Measurements from ENCODE around the gene C10orf67.

C10orf67 gene

GRCh38 chr10:23195846-23196600 lies 148.6 kb downstream of the C10orf67 start:
- DNase-seq (ENCODE audit: low spot score), result no peak

- no peak for DNase-seq (ENCODE audit: low spot score)
Measured at GRCh38 chr10:23194966-23195845, 149.4 kb downstream of the C10orf67 start.

GRCh38 chr10:23194471-23194965 lies 150.1 kb downstream of the C10orf67 start:
- DNase-seq (ENCODE audit: low spot score), result no peak

GRCh38 chr10:23193435-23194074 lies 151.0 kb downstream of the C10orf67 start:
- DNase-seq (ENCODE audit: low spot score), result no peak

GRCh38 chr10:23192712-23193434 lies 151.7 kb downstream of the C10orf67 start:
- DNase-seq (ENCODE audit: low spot score), result no peak

- no peak for DNase-seq (ENCODE audit: low spot score)
Measured at GRCh38 chr10:23191764-23192711, 152.6 kb downstream of the C10orf67 start, which contains the start of gene PTF1A. TSS of gene PTF1A (plus strand) at chr10:23192312. CDS start at chr10:23192531, 219 bp downstream.

GRCh38 chr10:23190872-23191763 lies 153.5 kb downstream of the C10orf67 start:
- no peak for DNase-seq (ENCODE audit: low spot score)

- DNase-seq (ENCODE audit: low spot score), result no peak
Measured at GRCh38 chr10:23189024-23189423, 155.6 kb downstream of the C10orf67 start.

GRCh38 chr10:23187155-23187554 lies 157.4 kb downstream of the C10orf67 start:
- no peak for DNase-seq (ENCODE audit: low spot score)

- no peak for DNase-seq (ENCODE audit: low spot score)
Measured at GRCh38 chr10:23186697-23187096, 157.9 kb downstream of the C10orf67 start.

- no peak for DNase-seq (ENCODE audit: low spot score)
Measured at GRCh38 chr10:23186178-23186577, 158.4 kb downstream of the C10orf67 start.

GRCh38 chr10:23174977-23175512 lies 169.6 kb downstream of the C10orf67 start:
- no peak for DNase-seq (ENCODE audit: low spot score)

GRCh38 chr10:23174074-23174976 lies 170.3 kb downstream of the C10orf67 start:
- DNase-seq (ENCODE audit: low spot score), result no peak

GRCh38 chr10:23173214-23174073 lies 171.2 kb downstream of the C10orf67 start:
- DNase-seq (ENCODE audit: low spot score), result no peak

GRCh38 chr10:23172429-23173213 lies 172.0 kb downstream of the C10orf67 start:
- DNase-seq (ENCODE audit: low spot score), result no peak

- DNase-seq (ENCODE audit: low spot score), result no peak
Measured at GRCh38 chr10:23171232-23171876, 173.2 kb downstream of the C10orf67 start.
